Stimulated activated CD8-positive, alpha-beta memory T cell treated with anti-CD3 and anti-CD28 coated beads, Interleukin-7, amount 100 ng/mL, for 4 hours (primary cell): ENCODE data around the gene SLC19A2.
A peak's percentile ranks its signal among the peaks of the same experiment; 100 is the strongest.
"Not testable (repeated sequence)": the region's sequence is repeated elsewhere in the genome, so short reads cannot be mapped to it uniquely, and the experiment has no call there.

Experiments used
- DNase-seq, 2 donors: peaks; one replicate each; pipeline ENCODE4 v3.0.0-alpha.2; 2020; ENCODE audit warnings: low read depth in 2 of 2

The SLC19A2 gene

GRCh38 chr1:169485431-169486280, at the start of gene SLC19A2:
Gene SLC19A2, minus strand, starts transcription at chr1:169485944. Its CDS starts 178 bp downstream, at chr1:169485766.
- DNase-seq = peak; percentile 91 to 92

- no peak for DNase-seq
Measured at GRCh38 chr1:169534653-169535052, 48.9 kb upstream of the SLC19A2 start.

- DNase-seq = not testable (repeated sequence)
Measured at GRCh38 chr1:169533528-169534190, 47.9 kb upstream of the SLC19A2 start.

- no peak for DNase-seq
Measured at GRCh38 chr1:169530448-169530847, 44.7 kb upstream of the SLC19A2 start.

- DNase-seq = no peak
Measured at GRCh38 chr1:169529068-169529642, 43.4 kb upstream of the SLC19A2 start.

- no peak for DNase-seq
Measured at GRCh38 chr1:169528215-169529067, 42.7 kb upstream of the SLC19A2 start.

GRCh38 chr1:169527451-169528214, 41.9 kb upstream of the SLC19A2 start:
- no peak for DNase-seq

- no peak for DNase-seq
Measured at GRCh38 chr1:169527001-169527400, 41.3 kb upstream of the SLC19A2 start.

GRCh38 chr1:169526120-169526832, 40.5 kb upstream of the SLC19A2 start:
- DNase-seq = no peak

- DNase-seq = no peak
Measured at GRCh38 chr1:169525391-169525790, 39.6 kb upstream of the SLC19A2 start.

GRCh38 chr1:169523904-169524303, 38.2 kb upstream of the SLC19A2 start:
- no peak for DNase-seq

- DNase-seq = no peak
Measured at GRCh38 chr1:169521226-169521625, 35.5 kb upstream of the SLC19A2 start.

GRCh38 chr1:169517558-169518186, 31.9 kb upstream of the SLC19A2 start:
- no peak for DNase-seq

- no peak for DNase-seq
Measured at GRCh38 chr1:169515641-169516040, 29.9 kb upstream of the SLC19A2 start.

- no peak for DNase-seq
Measured at GRCh38 chr1:169514566-169515270, 29.0 kb upstream of the SLC19A2 start.

- DNase-seq = no peak
Measured at GRCh38 chr1:169513208-169513607, 27.5 kb upstream of the SLC19A2 start.

- no peak for DNase-seq
Measured at GRCh38 chr1:169511316-169512005, 25.7 kb upstream of the SLC19A2 start.

GRCh38 chr1:169510060-169510459, 24.3 kb upstream of the SLC19A2 start:
- no peak for DNase-seq

- DNase-seq = no peak
Measured at GRCh38 chr1:169509354-169509753, 23.6 kb upstream of the SLC19A2 start.
